Stimulated activated effector memory CD8-positive, alpha-beta T cell treated with anti-CD3 and anti-CD28 coated beads, Interleukin-12 subunit alpha, Interleukin-12 subunit beta, amount 100 ng/mL, for 72 hours (primary cell): ENCODE measurements around the gene PITX3.

ENCODE experiments used
- ATAC-seq: fragments of 150-1000 bp; cut with Tn5 transposase; 2 replicates; pipeline ENCODE4 v1.10.0; 2021
- DNase-seq, 2 donors: peaks; one replicate each; pipeline ENCODE4 v3.0.0; 2021 to 2022; ENCODE audit warnings: low spot score in 2 of 2
- H3K27ac Mint-ChIP-seq: one replicate; pipeline ENCODE4 v1.8.0; 2022; ENCODE audit warnings: mild to moderate bottlenecking, mixed read lengths
- H3K36me3 Mint-ChIP-seq: one replicate; pipeline ENCODE4 v1.8.0; 2022; ENCODE audit warnings: mild to moderate bottlenecking, mixed read lengths
- H3K4me1 Mint-ChIP-seq: one replicate; pipeline ENCODE4 v1.8.0; 2022; ENCODE audit warnings: mixed read lengths
- H3K4me3 Mint-ChIP-seq: one replicate; pipeline ENCODE4 v1.8.0; 2022; ENCODE audit warnings: mild to moderate bottlenecking, mixed read lengths
- H3K9me3 Mint-ChIP-seq: one replicate; pipeline ENCODE4 v1.8.0; 2022; ENCODE audit warnings: mixed read lengths

PITX3 gene

GRCh38 chr10:102241444-102242117 lies at the start of gene PITX3:
PITX3 (minus strand) TSS chr10:102241512; CDS start chr10:102232080, 9,432 bp downstream.
- ATAC-seq = peak; percentile 73
- Mint-ChIP-seq H3K36me3 (peaks cover 12% of the 10 kb centered on the region), H3K4me3 (peak within 1 kb of the TSS; percentile 70), H3K27ac (peak within 1 kb of the TSS; percentile 18), H3K9me3 (no peaks in the 10 kb centered on the region), H3K4me1 (peaks cover 30% of the 10 kb centered on the region)
- DNase-seq = peak; percentile 87 to 94

DNA sequence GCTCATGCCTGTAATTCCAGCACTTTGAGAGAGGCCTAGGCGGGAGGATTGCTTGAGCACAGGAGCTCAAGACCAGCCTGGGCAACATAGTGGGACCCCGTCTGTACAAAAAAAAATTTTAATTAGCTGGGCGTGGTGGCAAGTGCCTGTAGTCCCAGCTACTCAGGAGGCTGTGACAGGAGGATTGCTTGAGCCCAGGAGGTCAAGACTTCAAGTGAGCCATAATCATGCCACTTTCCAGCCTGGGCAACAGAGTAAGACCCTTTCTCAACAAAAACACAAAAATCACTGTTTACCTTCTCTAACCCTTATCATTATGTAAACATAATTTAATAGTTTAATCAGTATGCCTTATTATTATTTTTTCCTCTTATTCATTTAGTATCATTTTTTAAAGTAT lies 48.5 kb upstream of the PITX3 start:
- Mint-ChIP-seq H3K4me3 (no peak overlapping the region), H3K36me3 (peaks cover 23% of the 10 kb centered on the region), H3K9me3 (no peaks in the 10 kb centered on the region), H3K4me1 (peaks cover 16% of the 10 kb centered on the region), H3K27ac (no peak overlapping the region)
- DNase-seq = no peak
- ATAC-seq = no peak

GRCh38 chr10:102289356-102289755 lies 48.0 kb upstream of the PITX3 start:
- Mint-ChIP-seq H3K4me3 (no peak overlapping the region), H3K27ac (no peak overlapping the region), H3K36me3 (peaks cover 24% of the 10 kb centered on the region), H3K4me1 (peaks cover 21% of the 10 kb centered on the region), H3K9me3 (no peaks in the 10 kb centered on the region)
- DNase-seq (no peak), ATAC-seq (no peak)

- no peak for ATAC-seq
- Mint-ChIP-seq H3K9me3 (no peaks in the 10 kb centered on the region), H3K27ac (peak overlapping the region; percentile 7), H3K36me3 (peaks cover 22% of the 10 kb centered on the region), H3K4me1 (peaks cover 32% of the 10 kb centered on the region), H3K4me3 (no peak overlapping the region)
- DNase-seq = no peak
Measured at GRCh38 chr10:102287991-102288390, 46.7 kb upstream of the PITX3 start.

DNA sequence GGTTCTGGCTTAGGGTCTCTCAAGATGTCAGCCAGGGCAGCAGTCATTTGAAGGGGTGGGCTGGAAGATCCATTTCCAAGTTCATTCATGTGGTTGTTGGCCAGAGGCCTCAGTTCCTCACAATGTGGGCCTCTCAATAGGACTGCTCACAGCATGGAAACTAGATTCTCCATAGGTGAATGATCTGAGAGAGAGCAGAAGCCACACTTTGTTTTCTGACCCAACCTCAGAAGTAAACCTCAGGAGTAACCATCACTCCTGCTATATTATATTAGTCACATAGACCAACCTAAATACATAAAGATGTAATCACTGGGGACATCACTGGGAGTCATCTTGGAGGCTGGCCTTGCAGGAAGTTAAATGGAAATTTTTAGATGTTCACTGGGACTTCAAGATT lies 46.2 kb upstream of the PITX3 start:
- no peaks in the 10 kb centered on the region for H3K9me3 Mint-ChIP-seq
- peaks cover 34% of the 10 kb centered on the region for H3K4me1 Mint-ChIP-seq
- no peak overlapping the region for H3K4me3 Mint-ChIP-seq
- peaks cover 22% of the 10 kb centered on the region for H3K36me3 Mint-ChIP-seq
- peak overlapping the region; percentile 7 for H3K27ac Mint-ChIP-seq
- DNase-seq (no peak), ATAC-seq (peak; percentile 90)

DNA sequence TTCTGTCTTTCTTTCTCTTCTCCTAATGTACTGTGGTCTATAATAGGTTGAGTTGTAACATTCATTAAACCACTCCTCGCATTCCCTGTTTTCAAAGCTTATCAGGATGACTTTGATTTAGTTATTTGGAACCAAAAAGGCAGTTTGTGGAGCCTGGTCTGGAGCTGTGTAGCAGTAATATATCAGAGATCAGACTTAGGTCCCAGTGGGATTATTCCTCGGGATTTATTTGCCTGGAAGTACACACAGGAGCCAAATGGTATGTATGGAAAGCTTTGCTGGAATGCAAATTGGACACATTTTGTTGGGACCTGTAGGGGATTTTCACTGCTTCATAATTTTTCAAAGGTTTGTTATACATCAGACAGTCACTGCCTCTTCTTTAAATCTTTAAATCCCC lies 44.9 kb upstream of the PITX3 start:
- DNase-seq = no peak
- no peak overlapping the region for H3K4me3 Mint-ChIP-seq
- peaks cover 22% of the 10 kb centered on the region for H3K36me3 Mint-ChIP-seq
- no peaks in the 10 kb centered on the region for H3K9me3 Mint-ChIP-seq
- no peak for ATAC-seq
- H3K27ac Mint-ChIP-seq = no peak overlapping the region
- H3K4me1 Mint-ChIP-seq = peaks cover 30% of the 10 kb centered on the region

DNA sequence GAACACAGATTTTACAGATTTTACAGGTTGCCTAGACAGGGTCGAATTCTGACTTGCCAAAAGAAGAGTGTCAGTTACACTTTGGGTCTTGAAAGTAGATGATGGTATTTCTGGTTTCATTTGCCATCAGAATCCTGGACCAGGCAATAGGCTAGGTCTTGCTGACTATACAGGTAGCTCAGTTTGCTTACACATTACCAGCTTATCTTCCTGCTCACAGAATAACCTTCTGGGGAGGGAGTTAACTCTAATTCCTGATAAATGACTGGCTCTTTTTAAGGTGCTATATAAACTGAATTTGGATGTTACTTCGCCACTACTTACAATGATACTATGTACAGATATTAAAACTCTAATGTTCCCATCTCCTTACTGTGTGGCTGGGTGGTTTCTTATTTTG lies 43.8 kb upstream of the PITX3 start:
- DNase-seq (no peak), ATAC-seq (peak; percentile 65)
- H3K4me3 Mint-ChIP-seq = no peak overlapping the region
- H3K36me3 Mint-ChIP-seq = peaks cover 30% of the 10 kb centered on the region
- no peaks in the 10 kb centered on the region for H3K9me3 Mint-ChIP-seq
- peaks cover 35% of the 10 kb centered on the region for H3K4me1 Mint-ChIP-seq
- H3K27ac Mint-ChIP-seq = peak overlapping the region; percentile 11

DNA sequence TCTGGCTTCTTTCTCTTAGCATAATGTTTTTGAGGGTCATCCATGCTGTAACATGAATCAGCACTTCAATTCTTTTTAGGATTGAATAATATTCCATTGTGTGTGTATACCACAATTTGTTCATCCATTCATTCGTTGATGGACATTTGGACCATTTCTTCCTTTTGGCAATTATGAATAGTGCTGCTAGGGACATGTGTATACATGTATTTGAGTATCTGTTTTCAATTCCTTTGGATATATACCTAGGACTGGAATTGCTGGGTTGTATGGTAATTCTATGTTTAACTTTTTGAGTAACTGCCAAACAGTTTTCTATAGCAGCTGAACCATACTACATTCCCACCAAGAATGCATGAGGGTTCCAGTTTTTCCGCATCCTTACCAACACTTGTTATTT lies 43.2 kb upstream of the PITX3 start:
- Mint-ChIP-seq H3K36me3 (peaks cover 30% of the 10 kb centered on the region), H3K9me3 (no peaks in the 10 kb centered on the region), H3K4me3 (no peak overlapping the region), H3K4me1 (peaks cover 41% of the 10 kb centered on the region), H3K27ac (peak overlapping the region; percentile 11)
- DNase-seq (no peak), ATAC-seq (no peak)

- DNase-seq (no peak), ATAC-seq (no peak)
- Mint-ChIP-seq H3K4me3 (peak overlapping the region; percentile 1), H3K36me3 (peaks cover 32% of the 10 kb centered on the region), H3K9me3 (no peaks in the 10 kb centered on the region), H3K27ac (peak overlapping the region; percentile 11), H3K4me1 (peaks cover 41% of the 10 kb centered on the region)
Measured at GRCh38 chr10:102283890-102284289, 42.6 kb upstream of the PITX3 start.

DNA sequence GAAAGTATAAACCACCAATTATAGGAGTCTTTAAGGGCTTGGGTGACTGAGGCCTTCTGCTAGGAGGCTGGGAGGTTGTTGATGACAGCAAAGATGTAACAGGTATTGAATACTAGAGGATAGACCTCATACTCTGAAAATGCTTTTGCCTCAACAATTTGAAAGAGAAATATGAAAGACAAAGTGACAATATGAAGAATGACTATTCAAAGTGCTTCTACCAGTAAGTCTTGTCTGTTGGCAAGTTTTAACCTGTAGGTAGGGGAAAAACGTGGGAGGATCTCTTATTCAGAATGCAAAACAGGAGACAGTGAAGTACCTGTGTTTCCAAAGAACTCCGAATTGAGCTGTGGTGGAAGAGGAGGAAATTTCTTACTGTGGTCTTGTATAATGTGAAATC lies 42.2 kb upstream of the PITX3 start:
- Mint-ChIP-seq H3K4me3 (peak overlapping the region; percentile 1), H3K27ac (peak overlapping the region; percentile 11), H3K4me1 (peaks cover 41% of the 10 kb centered on the region), H3K36me3 (peaks cover 36% of the 10 kb centered on the region), H3K9me3 (no peaks in the 10 kb centered on the region)
- peak; percentile 42 for ATAC-seq
- DNase-seq = no peak

DNA sequence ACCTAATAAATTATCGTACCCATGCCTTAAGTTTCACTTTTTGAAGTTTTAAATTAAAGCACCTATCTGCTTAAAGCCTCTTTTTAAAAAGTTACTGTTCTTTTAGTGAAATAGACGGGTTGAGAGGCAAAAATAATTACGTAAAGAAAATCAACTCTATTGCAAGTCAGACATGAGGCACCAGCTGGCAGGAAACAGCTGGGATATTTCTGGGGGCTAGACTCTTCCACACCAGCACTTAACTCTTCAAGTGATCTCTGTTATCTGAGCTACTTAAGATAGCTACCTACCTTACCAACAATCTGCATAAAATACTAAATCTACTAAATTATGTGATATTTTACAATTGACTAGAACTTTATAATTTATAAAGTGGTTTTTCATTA lies 39.8 kb upstream of the PITX3 start:
- peaks cover 48% of the 10 kb centered on the region for H3K36me3 Mint-ChIP-seq
- H3K27ac Mint-ChIP-seq = peak overlapping the region; percentile 18
- DNase-seq = no peak
- H3K4me1 Mint-ChIP-seq = peaks cover 41% of the 10 kb centered on the region
- H3K4me3 Mint-ChIP-seq = no peak overlapping the region
- ATAC-seq = no peak
- H3K9me3 Mint-ChIP-seq = no peaks in the 10 kb centered on the region

DNA sequence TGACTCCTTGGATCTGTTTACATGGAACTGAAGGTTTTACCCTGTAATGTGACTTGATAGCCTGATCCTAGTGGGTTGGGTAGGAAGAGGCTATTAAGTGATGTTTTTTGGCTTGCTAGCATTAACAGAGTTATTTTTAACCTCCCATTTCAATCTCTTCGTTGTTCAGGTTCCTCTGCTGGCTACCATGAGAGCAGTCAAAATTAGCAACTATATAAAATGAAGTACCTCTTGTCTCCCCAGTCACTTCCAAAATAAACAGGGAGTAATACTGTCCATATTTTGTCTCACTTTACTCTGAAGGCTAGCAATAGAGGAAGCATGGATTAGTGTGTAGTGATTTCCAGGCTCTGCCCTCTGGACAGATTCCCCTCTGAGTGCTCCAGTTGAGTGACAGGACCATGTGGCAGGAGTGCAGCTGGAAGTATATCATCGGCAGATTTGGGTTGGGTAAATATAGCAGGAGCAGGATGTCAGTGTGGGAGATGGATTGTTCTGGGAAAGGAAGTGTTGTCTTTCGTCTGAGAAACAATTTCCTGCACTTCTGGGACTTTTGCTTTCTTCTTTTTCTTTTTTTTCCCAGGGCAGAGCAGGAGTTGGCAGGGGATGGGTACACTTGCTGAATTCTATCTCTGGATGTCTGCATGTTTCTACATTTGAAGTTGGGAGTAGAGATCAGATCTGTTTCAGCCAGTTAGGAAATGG lies 39.2 kb upstream of the PITX3 start:
- Mint-ChIP-seq H3K4me1 (peaks cover 39% of the 10 kb centered on the region), H3K9me3 (no peaks in the 10 kb centered on the region), H3K36me3 (peaks cover 43% of the 10 kb centered on the region), H3K4me3 (peak overlapping the region; percentile 12), H3K27ac (peak overlapping the region; percentile 18)
- ATAC-seq (no peak), DNase-seq (no peak)

DNA sequence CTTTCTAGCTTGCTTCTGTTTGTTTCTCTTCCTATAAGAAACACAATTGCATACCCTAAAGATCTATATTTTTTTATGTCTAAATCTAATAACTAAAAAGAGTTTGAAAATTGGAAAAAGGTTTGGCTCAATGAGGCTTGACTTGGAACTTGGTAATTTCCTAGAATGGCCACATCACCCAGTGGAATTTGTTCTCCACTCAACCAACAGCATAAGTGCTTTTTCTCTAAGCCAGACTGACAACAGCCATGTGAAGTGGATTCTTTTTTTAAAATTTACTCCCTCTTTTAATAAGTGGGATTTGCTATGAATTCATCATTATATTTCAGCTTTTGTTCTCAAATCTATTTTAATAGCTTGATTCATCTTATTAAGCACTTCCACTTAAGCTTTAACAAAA lies 37.8 kb upstream of the PITX3 start:
- no peak overlapping the region for H3K27ac Mint-ChIP-seq
- H3K36me3 Mint-ChIP-seq = peaks cover 29% of the 10 kb centered on the region
- no peaks in the 10 kb centered on the region for H3K9me3 Mint-ChIP-seq
- ATAC-seq (no peak), DNase-seq (no peak)
- no peak overlapping the region for H3K4me3 Mint-ChIP-seq
- H3K4me1 Mint-ChIP-seq = peaks cover 26% of the 10 kb centered on the region

GRCh38 chr10:102275343-102275742 lies 34.0 kb upstream of the PITX3 start:
- Mint-ChIP-seq H3K4me3 (no peak overlapping the region), H3K4me1 (peaks cover 16% of the 10 kb centered on the region), H3K9me3 (no peaks in the 10 kb centered on the region), H3K36me3 (peaks cover 43% of the 10 kb centered on the region), H3K27ac (no peak overlapping the region)
- no peak for ATAC-seq
- no peak for DNase-seq

GRCh38 chr10:102274062-102274461 lies 32.8 kb upstream of the PITX3 start:
- Mint-ChIP-seq H3K4me3 (no peak overlapping the region), H3K9me3 (no peaks in the 10 kb centered on the region), H3K27ac (no peak overlapping the region), H3K36me3 (peaks cover 43% of the 10 kb centered on the region), H3K4me1 (peaks cover 13% of the 10 kb centered on the region)
- DNase-seq (no peak), ATAC-seq (no peak)

GRCh38 chr10:102269017-102269416 lies 27.7 kb upstream of the PITX3 start:
- H3K4me1 Mint-ChIP-seq = peaks cover 47% of the 10 kb centered on the region
- H3K4me3 Mint-ChIP-seq = no peak overlapping the region
- no peak for DNase-seq
- peak overlapping the region; percentile 86 for H3K27ac Mint-ChIP-seq
- ATAC-seq = no peak
- H3K9me3 Mint-ChIP-seq = no peaks in the 10 kb centered on the region
- H3K36me3 Mint-ChIP-seq = peaks cover 45% of the 10 kb centered on the region
